Measurements from ENCODE around the gene FNDC4. TPM values are rescaled to one million over a fixed set of nuclear protein-coding genes. Genes with fewer than 3 reads are reported as not detected.
"Not testable (repeated sequence)": the region's sequence is repeated elsewhere in the genome, so short reads cannot be mapped to it uniquely, and the experiment has no call there.

The FNDC4 gene
- total RNA-seq: 1 to 10 TPM in 1 of 2 donors, under 1 TPM in 1; 0.73 to 1.4 TPM
- long read RNA-seq, partial matches to known transcripts: 0 of 3 reads
- long read RNA-seq, other reads (novel, unspliced or antisense): 0 of 3 reads

- ATAC-seq (peak; percentile 62), DNase-seq (peak in 1 of 2 donors; percentile 22)
- intact Hi-C loops (cut with DNase I, micrococcal nuclease): no loop called here
Observed at GRCh38 chr2:27494944-27495554, at the start of gene FNDC4. Gene FNDC4 (minus strand): TSS chr2:27495200. CDS start chr2:27494679, 521 bp downstream.

GRCh38 chr2:27544143-27544821, 49.3 kb upstream of the FNDC4 start:
- ATAC-seq (no peak), DNase-seq (no peak)
- intact Hi-C loops (cut with DNase I, micrococcal nuclease): no loop called here

GRCh38 chr2:27539649-27540048, 44.6 kb upstream of the FNDC4 start:
- DNase-seq; ATAC-seq; intact Hi-C loops (cut with DNase I, micrococcal nuclease): not testable (repeated sequence)

GRCh38 chr2:27538839-27539450, 43.9 kb upstream of the FNDC4 start:
- intact Hi-C loops (cut with DNase I, micrococcal nuclease); DNase-seq; ATAC-seq: not testable (repeated sequence)

GRCh38 chr2:27537287-27537686, 42.3 kb upstream of the FNDC4 start:
- DNase-seq (no peak), ATAC-seq (no peak)
- intact Hi-C loops (cut with DNase I, micrococcal nuclease): no loop called here

GRCh38 chr2:27531983-27532382, 37.0 kb upstream of the FNDC4 start:
- ATAC-seq (no peak), DNase-seq (no peak)
- intact Hi-C loops (cut with DNase I, micrococcal nuclease): no loop called here

- intact Hi-C loops (cut with DNase I, micrococcal nuclease): no loop called here
- ATAC-seq: no peak
- no peak for DNase-seq
Observed at GRCh38 chr2:27527182-27527581, 32.2 kb upstream of the FNDC4 start.

- intact Hi-C loops (cut with DNase I, micrococcal nuclease): no loop called here
- ATAC-seq: peak; percentile 38
- DNase-seq: no peak
Observed at GRCh38 chr2:27522400-27522945, 27.5 kb upstream of the FNDC4 start.

- intact Hi-C loops (cut with DNase I, micrococcal nuclease): no loop called here
- no peak for DNase-seq
- no peak for ATAC-seq
Observed at GRCh38 chr2:27520316-27520715, 25.3 kb upstream of the FNDC4 start.

- intact Hi-C loops (cut with DNase I, micrococcal nuclease): no loop called here
- DNase-seq (no peak), ATAC-seq (no peak)
Observed at GRCh38 chr2:27518782-27519113, 23.7 kb upstream of the FNDC4 start.

- ATAC-seq (no peak), DNase-seq (no peak)
- intact Hi-C loops (cut with DNase I, micrococcal nuclease): no loop called here
Observed at GRCh38 chr2:27518113-27518781, 23.2 kb upstream of the FNDC4 start.

GRCh38 chr2:27509326-27509725, 14.3 kb upstream of the FNDC4 start:
- DNase-seq (no peak), ATAC-seq (no peak)
- intact Hi-C loops (cut with DNase I, micrococcal nuclease): no loop called here

GRCh38 chr2:27507293-27507692, 12.3 kb upstream of the FNDC4 start:
- intact Hi-C loops (cut with DNase I, micrococcal nuclease): no loop called here
- no peak for DNase-seq
- no peak for ATAC-seq

GRCh38 chr2:27506587-27506986, 11.6 kb upstream of the FNDC4 start:
- no peak for DNase-seq
- intact Hi-C loops (cut with DNase I, micrococcal nuclease): no loop called here
- ATAC-seq: no peak

GRCh38 chr2:27502142-27502541, 7.1 kb upstream of the FNDC4 start:
- DNase-seq (no peak), ATAC-seq (no peak)
- intact Hi-C loops (cut with DNase I, micrococcal nuclease): no loop called here

GRCh38 chr2:27501042-27501441, 6.0 kb upstream of the FNDC4 start:
- intact Hi-C loops (cut with DNase I, micrococcal nuclease): no loop called here
- DNase-seq: no peak
- no peak for ATAC-seq

- intact Hi-C loops (cut with DNase I, micrococcal nuclease): no loop called here
- no peak for ATAC-seq
- DNase-seq: no peak
Observed at GRCh38 chr2:27498975-27499374, 4.0 kb upstream of the FNDC4 start.

- DNase-seq: no peak
- intact Hi-C loops (cut with DNase I, micrococcal nuclease): no loop called here
- ATAC-seq: no peak
Observed at GRCh38 chr2:27497288-27497627, 2.3 kb upstream of the FNDC4 start.

Data from left colon (tissue), 2 donors.